ENCODE data around the gene THG1L. TPM values are rescaled to one million over a fixed set of nuclear protein-coding genes. Genes with fewer than 3 reads are reported as not detected.

THG1L gene
- total and polyA plus RNA-seq, 2 donors (not counting 1 experiment from before 2014, with no cell fraction given) = 5.1 to 14.6 TPM

DNA sequence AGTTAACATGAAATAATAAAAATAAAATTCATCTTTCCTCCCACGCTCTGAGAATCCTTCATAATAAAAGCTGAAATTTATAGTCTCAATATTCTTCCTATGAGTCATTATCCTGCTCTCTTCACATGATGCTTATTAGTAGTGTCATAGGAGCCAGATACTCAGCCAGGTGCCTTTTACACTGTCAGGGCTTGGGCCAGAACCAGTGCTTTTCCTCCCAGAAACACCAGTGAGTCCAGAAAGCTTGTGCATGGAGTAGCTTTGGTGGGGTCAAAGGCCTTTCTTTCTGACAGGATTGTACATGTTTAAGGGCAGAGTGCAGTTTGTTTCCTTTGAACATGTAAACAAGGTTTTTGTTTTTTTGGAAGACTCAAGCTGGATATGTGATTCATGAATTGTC lies 19.1 kb downstream of the THG1L start:
- Histone ChIP-seq H2AFZ (ENCODE audit: insufficient read depth, low read depth, low read length, poor library complexity, severe bottlenecking) (no peak overlapping the region), H3K9me3 (ENCODE audit: control extremely low read depth in 1 of 3, control insufficient read depth in 2 of 3, insufficient read depth in 1 of 3, low read length in 2 of 3) (no peaks in the 10 kb centered on the region), H3K79me2 (ENCODE audit: control insufficient read depth, insufficient read depth, low read length) (no peaks in the 10 kb centered on the region), H3K4me2 (replicated peaks; ENCODE audit: low read depth, low read length, poor library complexity, severe bottlenecking) (no peak overlapping the region), H4K20me1 (ENCODE audit: control insufficient read depth, insufficient read depth, low read length, poor library complexity, severe bottlenecking) (no peaks in the 10 kb centered on the region), H3K27ac (ENCODE audit: low read length in 2 of 2) (no peak overlapping the region), H3K36me3 (replicated peaks in 1 of 2; ENCODE audit: control extremely low read depth in 1 of 2, control insufficient read depth in 1 of 2, extremely low read depth in 1 of 2, insufficient read depth in 2 of 2, low read length in 1 of 2) (peaks cover 2 to 23% of the 10 kb centered on the region in 2 experiments), H3K9ac (ENCODE audit: low read length) (no peak overlapping the region), H3K27me3 (replicated peaks in 1 of 4; ENCODE audit: control extremely low read depth in 1 of 4, control insufficient read depth in 3 of 4, insufficient read depth in 4 of 4, low read length in 3 of 4) (no peaks in the 10 kb centered on the region), H3K4me1 (ENCODE audit: control insufficient read depth in 2 of 2, insufficient read depth in 2 of 2, low read length in 2 of 2) (no peaks in the 10 kb centered on the region), H3K4me3 (ENCODE audit: control extremely low read depth in 1 of 5, extremely low read depth in 1 of 5, insufficient read depth in 1 of 5, low read depth in 2 of 5, low read length in 4 of 5) (no peak overlapping the region)
- Mint-ChIP-seq H3K4me1 (peaks cover 3% of the 10 kb centered on the region), H3K9me3 (ENCODE audit: insufficient read depth) (no peaks in the 10 kb centered on the region), H3K4me3 (no peak overlapping the region), H3K27ac (no peak overlapping the region), H3K27me3 (no peaks in the 10 kb centered on the region)
- DNase-seq = no peak
- intact Hi-C loops (cut with micrococcal nuclease) = no loop called here
- TF ChIP-seq EZH2 (IDR thresholded peaks at IDR 0.05; ENCODE audit: borderline replicate concordance, insufficient read depth, low read depth, low read length, poor library complexity, severe bottlenecking) = no peak
- TF ChIP-seq, protein P1, sequence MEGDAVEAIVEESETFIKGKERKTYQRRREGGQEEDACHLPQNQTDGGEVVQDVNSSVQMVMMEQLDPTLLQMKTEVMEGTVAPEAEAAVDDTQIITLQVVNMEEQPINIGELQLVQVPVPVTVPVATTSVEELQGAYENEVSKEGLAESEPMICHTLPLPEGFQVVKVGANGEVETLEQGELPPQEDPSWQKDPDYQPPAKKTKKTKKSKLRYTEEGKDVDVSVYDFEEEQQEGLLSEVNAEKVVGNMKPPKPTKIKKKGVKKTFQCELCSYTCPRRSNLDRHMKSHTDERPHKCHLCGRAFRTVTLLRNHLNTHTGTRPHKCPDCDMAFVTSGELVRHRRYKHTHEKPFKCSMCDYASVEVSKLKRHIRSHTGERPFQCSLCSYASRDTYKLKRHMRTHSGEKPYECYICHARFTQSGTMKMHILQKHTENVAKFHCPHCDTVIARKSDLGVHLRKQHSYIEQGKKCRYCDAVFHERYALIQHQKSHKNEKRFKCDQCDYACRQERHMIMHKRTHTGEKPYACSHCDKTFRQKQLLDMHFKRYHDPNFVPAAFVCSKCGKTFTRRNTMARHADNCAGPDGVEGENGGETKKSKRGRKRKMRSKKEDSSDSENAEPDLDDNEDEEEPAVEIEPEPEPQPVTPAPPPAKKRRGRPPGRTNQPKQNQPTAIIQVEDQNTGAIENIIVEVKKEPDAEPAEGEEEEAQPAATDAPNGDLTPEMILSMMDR (IDR thresholded peaks at IDR 0.05) = no peak
- ChIA-PET POLR2A (interaction anchor here (0.6 kb wide), 1 partner anchor 12 kb away, joined by 3 read pairs; no protein-coding TSS in a partner anchor), CTCF (interaction anchor here (1.0 kb wide), 1 partner anchor 13 kb away, joined by 3 read pairs; no protein-coding TSS in a partner anchor)
- no CpG with 5 or more reads among the region's 1 CpG for WGBS (ENCODE audit: insufficient coverage)
- ATAC-seq (ENCODE audit: low read depth) = no peak

DNA sequence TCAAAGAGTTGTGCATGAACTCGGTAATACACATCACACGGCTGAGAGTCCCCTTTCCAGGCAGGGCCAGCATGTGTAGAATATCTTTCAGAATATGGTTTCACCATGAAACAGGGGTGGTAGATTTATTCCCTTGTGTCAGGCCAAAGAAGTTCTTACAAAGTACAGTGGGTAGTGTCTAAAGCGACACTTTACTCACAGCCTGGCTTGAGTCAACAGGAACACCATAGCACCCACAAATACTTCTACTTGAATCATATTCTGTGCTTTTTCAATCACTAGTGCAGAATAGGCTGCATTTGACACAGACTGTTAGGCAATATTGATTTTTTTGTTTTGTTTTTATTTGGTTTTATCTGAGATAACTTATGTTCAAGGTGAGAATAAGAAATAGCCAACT lies 24.9 kb downstream of the THG1L start:
- H3K4me1 Mint-ChIP-seq = no peaks in the 10 kb centered on the region
- ChIA-PET CTCF (no interaction called here), POLR2A (no interaction called here)
- no peak overlapping the region for H3K27ac ChIP-seq (ENCODE audit: low read length in 2 of 2)
- H3K9me3 Mint-ChIP-seq (ENCODE audit: insufficient read depth) = no peaks in the 10 kb centered on the region
- H2AFZ ChIP-seq (ENCODE audit: insufficient read depth, low read depth, low read length, poor library complexity, severe bottlenecking) = no peak overlapping the region
- WGBS (ENCODE audit: insufficient coverage) = 100% methylated on average over 2 of the region's 3 CpGs
- H4K20me1 ChIP-seq (ENCODE audit: control insufficient read depth, insufficient read depth, low read length, poor library complexity, severe bottlenecking) = no peaks in the 10 kb centered on the region
- no peak for TF ChIP-seq EZH2 (IDR thresholded peaks at IDR 0.05; ENCODE audit: borderline replicate concordance, insufficient read depth, low read depth, low read length, poor library complexity, severe bottlenecking)
- TF ChIP-seq, protein P1 (IDR thresholded peaks at IDR 0.05) = no peak
- no peaks in the 10 kb centered on the region for H3K27me3 ChIP-seq (replicated peaks in 1 of 4; ENCODE audit: control extremely low read depth in 1 of 4, control insufficient read depth in 3 of 4, insufficient read depth in 4 of 4, low read length in 3 of 4)
- no peaks in the 10 kb centered on the region for H3K9me3 ChIP-seq (ENCODE audit: control extremely low read depth in 1 of 3, control insufficient read depth in 2 of 3, insufficient read depth in 1 of 3, low read length in 2 of 3)
- ATAC-seq (ENCODE audit: low read depth) (no peak), DNase-seq (no peak)
- no peak overlapping the region for H3K27ac Mint-ChIP-seq
- no peak overlapping the region for H3K4me3 Mint-ChIP-seq
- intact Hi-C loops (cut with micrococcal nuclease) = no loop called here
- H3K4me2 ChIP-seq (replicated peaks; ENCODE audit: low read depth, low read length, poor library complexity, severe bottlenecking) = no peak overlapping the region
- peaks cover 2 to 36% of the 10 kb centered on the region in 2 experiments for H3K36me3 ChIP-seq (replicated peaks in 1 of 2; ENCODE audit: control extremely low read depth in 1 of 2, control insufficient read depth in 1 of 2, extremely low read depth in 1 of 2, insufficient read depth in 2 of 2, low read length in 1 of 2)
- no peaks in the 10 kb centered on the region for H3K27me3 Mint-ChIP-seq
- no peak overlapping the region for H3K9ac ChIP-seq (ENCODE audit: low read length)
- no peaks in the 10 kb centered on the region for H3K79me2 ChIP-seq (ENCODE audit: control insufficient read depth, insufficient read depth, low read length)
- no peaks in the 10 kb centered on the region for H3K4me1 ChIP-seq (ENCODE audit: control insufficient read depth in 2 of 2, insufficient read depth in 2 of 2, low read length in 2 of 2)
- no peak overlapping the region for H3K4me3 ChIP-seq (ENCODE audit: control extremely low read depth in 1 of 5, extremely low read depth in 1 of 5, insufficient read depth in 1 of 5, low read depth in 2 of 5, low read length in 4 of 5)

Measured in B cell (primary cell).